ENCODE data around the gene SVOP.

DNA sequence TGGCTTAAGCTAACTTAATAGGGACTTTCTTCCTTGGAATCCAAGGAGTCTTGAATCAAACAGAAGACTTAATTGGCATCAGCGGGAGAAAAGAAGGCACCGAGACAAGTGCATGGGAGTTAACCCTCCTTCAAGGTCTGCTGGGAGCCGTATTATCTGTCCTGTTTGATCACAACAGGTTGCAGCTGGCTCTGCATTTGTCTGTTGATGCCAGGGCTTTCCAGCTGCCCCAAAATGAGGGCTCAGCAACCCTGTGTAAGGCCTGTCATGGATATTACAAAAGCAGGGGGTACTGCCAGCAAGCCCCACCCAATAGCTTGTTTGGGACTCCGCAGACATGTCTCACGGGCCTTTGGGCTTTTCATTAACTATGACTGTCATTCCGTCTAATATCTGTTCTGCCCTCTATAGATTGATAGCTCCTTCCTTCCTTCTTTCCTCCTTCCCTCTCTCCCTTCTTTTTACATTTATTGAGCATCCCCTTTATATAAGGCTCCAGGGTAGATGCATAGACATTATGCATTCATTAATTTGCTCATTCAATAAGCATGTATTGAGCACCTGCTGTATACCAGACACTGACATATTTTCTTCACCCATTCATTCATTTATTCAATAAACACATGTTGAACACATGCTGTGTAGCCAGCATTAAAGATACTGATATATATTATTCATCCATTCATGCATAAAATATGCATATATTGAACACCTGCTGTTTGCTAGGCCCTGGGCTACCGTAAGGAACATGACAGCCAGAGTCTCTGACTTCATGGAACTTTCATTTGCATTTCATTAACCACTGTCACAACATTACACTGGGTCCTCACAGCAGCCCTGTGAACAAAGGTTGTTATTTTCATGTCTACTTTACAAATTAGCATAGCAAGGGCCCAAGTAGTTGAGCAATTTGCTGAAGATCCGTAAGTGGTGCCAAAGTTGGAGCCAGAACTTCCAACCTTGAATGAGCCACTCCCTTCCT is 56.2 kb downstream of the SVOP start:
- TF ChIP-seq POLR2AphosphoS5 (IDR thresholded peaks at IDR 0.05; ENCODE audit: low read depth, low read length) (no peak), TAF1 (IDR thresholded peaks at IDR 0.05; ENCODE audit: borderline replicate concordance, insufficient read depth, low read length) (no peak), SIN3A (IDR thresholded peaks at IDR 0.05; ENCODE audit: borderline replicate concordance, insufficient read depth, low read length) (no peak)
- TF ChIP-seq, protein P1, sequence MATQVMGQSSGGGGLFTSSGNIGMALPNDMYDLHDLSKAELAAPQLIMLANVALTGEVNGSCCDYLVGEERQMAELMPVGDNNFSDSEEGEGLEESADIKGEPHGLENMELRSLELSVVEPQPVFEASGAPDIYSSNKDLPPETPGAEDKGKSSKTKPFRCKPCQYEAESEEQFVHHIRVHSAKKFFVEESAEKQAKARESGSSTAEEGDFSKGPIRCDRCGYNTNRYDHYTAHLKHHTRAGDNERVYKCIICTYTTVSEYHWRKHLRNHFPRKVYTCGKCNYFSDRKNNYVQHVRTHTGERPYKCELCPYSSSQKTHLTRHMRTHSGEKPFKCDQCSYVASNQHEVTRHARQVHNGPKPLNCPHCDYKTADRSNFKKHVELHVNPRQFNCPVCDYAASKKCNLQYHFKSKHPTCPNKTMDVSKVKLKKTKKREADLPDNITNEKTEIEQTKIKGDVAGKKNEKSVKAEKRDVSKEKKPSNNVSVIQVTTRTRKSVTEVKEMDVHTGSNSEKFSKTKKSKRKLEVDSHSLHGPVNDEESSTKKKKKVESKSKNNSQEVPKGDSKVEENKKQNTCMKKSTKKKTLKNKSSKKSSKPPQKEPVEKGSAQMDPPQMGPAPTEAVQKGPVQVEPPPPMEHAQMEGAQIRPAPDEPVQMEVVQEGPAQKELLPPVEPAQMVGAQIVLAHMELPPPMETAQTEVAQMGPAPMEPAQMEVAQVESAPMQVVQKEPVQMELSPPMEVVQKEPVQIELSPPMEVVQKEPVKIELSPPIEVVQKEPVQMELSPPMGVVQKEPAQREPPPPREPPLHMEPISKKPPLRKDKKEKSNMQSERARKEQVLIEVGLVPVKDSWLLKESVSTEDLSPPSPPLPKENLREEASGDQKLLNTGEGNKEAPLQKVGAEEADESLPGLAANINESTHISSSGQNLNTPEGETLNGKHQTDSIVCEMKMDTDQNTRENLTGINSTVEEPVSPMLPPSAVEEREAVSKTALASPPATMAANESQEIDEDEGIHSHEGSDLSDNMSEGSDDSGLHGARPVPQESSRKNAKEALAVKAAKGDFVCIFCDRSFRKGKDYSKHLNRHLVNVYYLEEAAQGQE (IDR thresholded peaks at IDR 0.05; ENCODE audit: insufficient read depth in 1 of 2, low read depth in 2 of 2, low read length in 2 of 2) = no peak

Measured in PFSK-1 (cell line).